Left renal pelvis (tissue), 4 donors: ENCODE data around the gene CD3E. TPM values are rescaled to one million over a fixed set of nuclear protein-coding genes. Genes with fewer than 3 reads are reported as not detected.
"Not testable (repeated sequence)": the region's sequence is repeated elsewhere in the genome, so short reads cannot be mapped to it uniquely, and the experiment has no call there.

Experiments
- DNase-seq, 4 donors: peaks; one replicate each; pipeline ENCODE4 v3.0.0-alpha.2; 2013; ENCODE audit warnings: low read depth in 4 of 4, low spot score in 3 of 4
- polyA plus RNA-seq, 4 donors: library from polyadenylated mRNA; unstranded; fragments of 120-200 nt; gene quantifications; one replicate each; pipeline ENCODE4 v1.2.1, GENCODE V29; 2013; ENCODE audit not compliant: insufficient read length in 4 of 4

Gene CD3E
- polyA plus RNA-seq, 4 donors = 0.32 to 1.4 (median 0.35) TPM

GRCh38 chr11:118289401-118289800 lies 15.1 kb upstream of the CD3E start:
- no peak for DNase-seq

GRCh38 chr11:118290923-118291322 lies 13.6 kb upstream of the CD3E start:
- no peak for DNase-seq

GRCh38 chr11:118291477-118292135 lies 12.9 kb upstream of the CD3E start:
- DNase-seq = no peak

- DNase-seq = no peak
Measured at GRCh38 chr11:118294053-118294452, 10.5 kb upstream of the CD3E start.

- DNase-seq = no peak
Measured at GRCh38 chr11:118295199-118295598, 9.3 kb upstream of the CD3E start.

- DNase-seq = no peak
Measured at GRCh38 chr11:118295815-118296454, 8.6 kb upstream of the CD3E start.

GRCh38 chr11:118301600-118302195 lies 2.8 kb upstream of the CD3E start:
- DNase-seq = no peak

GRCh38 chr11:118304227-118304567 lies 333 bp upstream of the CD3E start:
- no peak for DNase-seq

- DNase-seq = no peak
Measured at GRCh38 chr11:118305726-118306125, 1.2 kb downstream of the CD3E start.

- DNase-seq = no peak
Measured at GRCh38 chr11:118306556-118306955, 2.0 kb downstream of the CD3E start.

GRCh38 chr11:118308995-118309528 lies 4.5 kb downstream of the CD3E start:
- not testable (repeated sequence) for DNase-seq

- DNase-seq = no peak
Measured at GRCh38 chr11:118310271-118310670, 5.7 kb downstream of the CD3E start.

- no peak for DNase-seq
Measured at GRCh38 chr11:118310781-118311485, 6.4 kb downstream of the CD3E start.

- no peak for DNase-seq
Measured at GRCh38 chr11:118311518-118311917, 7.0 kb downstream of the CD3E start.

- DNase-seq = no peak
Measured at GRCh38 chr11:118312328-118312727, 7.8 kb downstream of the CD3E start.

- no peak for DNase-seq
Measured at GRCh38 chr11:118313242-118313641, 8.7 kb downstream of the CD3E start.

GRCh38 chr11:118314988-118315411 lies 10.5 kb downstream of the CD3E start:
- no peak for DNase-seq

GRCh38 chr11:118318124-118318523 lies 13.6 kb downstream of the CD3E start:
- DNase-seq = no peak

GRCh38 chr11:118318581-118319336 lies 14.2 kb downstream of the CD3E start:
- DNase-seq = no peak

- no peak for DNase-seq
Measured at GRCh38 chr11:118319337-118319707, 14.8 kb downstream of the CD3E start.

- no peak for DNase-seq
Measured at GRCh38 chr11:118320515-118320914, 16.0 kb downstream of the CD3E start.
